Endothelial cell of umbilical vein (primary cell): ENCODE results near the gene CFLAR.

Experiments
- GATA2 ChIP-seq: IDR thresholded peaks from 2 replicates; pipeline ENCODE4 v1.7.0; 2011; ENCODE audit warnings: low read depth, mild to moderate bottlenecking, moderate library complexity, mixed read lengths, low read length; ENCODE audit not compliant: insufficient read length, insufficient read depth
- JUN ChIP-seq: IDR thresholded peaks from 2 replicates; pipeline ENCODE4 v1.6.1; 2011; ENCODE audit warnings: borderline replicate concordance, low read depth; ENCODE audit not compliant: insufficient read length, insufficient read depth
- POLR2A ChIP-seq: IDR thresholded peaks from 2 replicates; pipeline ENCODE4 v1.6.1; 2012; ENCODE audit warnings: low read depth, mild to moderate bottlenecking, control low read depth, low read length
- POLR2AphosphoS5 ChIP-seq: IDR thresholded peaks from 2 replicates; pipeline ENCODE4 v1.6.1; 2012; ENCODE audit warnings: low read depth, mild to moderate bottlenecking, control low read depth, low read length, moderate library complexity; ENCODE audit not compliant: insufficient read depth
- TF ChIP-seq, protein P1 (sequence below), 2 donors: IDR thresholded peaks; 1 replicate in 1 of 2; 2 replicates in 1 of 2; pipeline ENCODE4 v1.5.1; 2011; ENCODE audit warnings: low read length in 2 of 2, mild to moderate bottlenecking in 2 of 2, moderate library complexity in 2 of 2, control low read depth in 1 of 2, inconsistent platforms in 1 of 2, low read depth in 1 of 2; ENCODE audit not compliant: insufficient read depth in 1 of 2; ENCODE audit errors: extremely low read depth in 1 of 2
- TF ChIP-seq, protein P2 (sequence below): IDR thresholded peaks from 2 replicates; pipeline ENCODE4 v1.6.1; 2011; ENCODE audit not compliant: insufficient read depth, insufficient read length

DNA sequence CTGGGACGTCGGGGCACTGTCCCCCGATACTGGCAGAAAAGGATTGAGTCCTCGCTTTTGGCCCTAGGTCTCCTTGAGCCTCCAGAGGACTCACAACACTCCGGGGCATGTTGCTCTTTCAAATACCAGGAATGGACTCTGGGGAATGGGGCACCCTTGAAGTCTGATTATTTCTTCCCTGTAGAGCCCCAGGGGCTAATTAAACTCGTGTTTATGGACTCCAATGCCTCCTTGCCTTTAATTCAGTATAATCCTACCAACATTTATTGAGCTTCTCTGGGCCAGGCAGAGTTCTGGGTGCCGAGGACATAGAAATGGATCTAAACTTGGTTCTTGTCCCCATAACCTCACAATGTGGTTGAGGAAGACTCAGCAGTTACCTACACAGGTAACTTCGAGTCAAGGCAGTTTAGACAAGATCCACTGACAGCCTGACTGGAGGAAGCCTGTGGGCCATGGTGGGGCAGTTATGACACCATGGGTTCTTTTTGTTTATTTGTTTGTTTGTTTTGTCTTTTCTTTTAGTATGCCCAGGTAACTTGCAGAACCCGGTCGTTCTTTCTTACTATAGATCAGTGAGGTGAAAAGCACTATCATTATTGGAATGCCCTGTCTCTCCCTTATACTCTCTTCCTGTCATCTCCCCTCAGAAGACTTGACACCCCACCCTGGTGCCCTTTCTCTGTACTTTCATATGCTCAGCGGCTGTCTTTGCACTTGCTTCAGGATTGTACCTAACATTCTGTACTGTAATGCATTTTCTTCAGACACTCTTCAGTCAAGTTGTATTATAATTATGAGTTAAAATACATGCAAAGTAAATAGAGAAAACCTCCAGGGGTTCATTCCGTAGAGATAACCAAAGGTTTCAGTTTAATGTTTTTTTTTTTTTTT lies 3.2 kb downstream of the CFLAR start:
- TF ChIP-seq GATA2 = no peak
- TF ChIP-seq, protein P1, sequence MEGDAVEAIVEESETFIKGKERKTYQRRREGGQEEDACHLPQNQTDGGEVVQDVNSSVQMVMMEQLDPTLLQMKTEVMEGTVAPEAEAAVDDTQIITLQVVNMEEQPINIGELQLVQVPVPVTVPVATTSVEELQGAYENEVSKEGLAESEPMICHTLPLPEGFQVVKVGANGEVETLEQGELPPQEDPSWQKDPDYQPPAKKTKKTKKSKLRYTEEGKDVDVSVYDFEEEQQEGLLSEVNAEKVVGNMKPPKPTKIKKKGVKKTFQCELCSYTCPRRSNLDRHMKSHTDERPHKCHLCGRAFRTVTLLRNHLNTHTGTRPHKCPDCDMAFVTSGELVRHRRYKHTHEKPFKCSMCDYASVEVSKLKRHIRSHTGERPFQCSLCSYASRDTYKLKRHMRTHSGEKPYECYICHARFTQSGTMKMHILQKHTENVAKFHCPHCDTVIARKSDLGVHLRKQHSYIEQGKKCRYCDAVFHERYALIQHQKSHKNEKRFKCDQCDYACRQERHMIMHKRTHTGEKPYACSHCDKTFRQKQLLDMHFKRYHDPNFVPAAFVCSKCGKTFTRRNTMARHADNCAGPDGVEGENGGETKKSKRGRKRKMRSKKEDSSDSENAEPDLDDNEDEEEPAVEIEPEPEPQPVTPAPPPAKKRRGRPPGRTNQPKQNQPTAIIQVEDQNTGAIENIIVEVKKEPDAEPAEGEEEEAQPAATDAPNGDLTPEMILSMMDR (IDR thresholded peaks at IDR 0.05; ENCODE audit: extremely low read depth in 1 of 2, insufficient read depth in 1 of 2, low read depth in 1 of 2, low read length in 2 of 2) = no peak
- TF ChIP-seq, protein P2, sequence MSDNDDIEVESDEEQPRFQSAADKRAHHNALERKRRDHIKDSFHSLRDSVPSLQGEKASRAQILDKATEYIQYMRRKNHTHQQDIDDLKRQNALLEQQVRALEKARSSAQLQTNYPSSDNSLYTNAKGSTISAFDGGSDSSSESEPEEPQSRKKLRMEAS = no peak
- TF ChIP-seq POLR2AphosphoS5 = no peak
- TF ChIP-seq JUN = no peak
- no peak for TF ChIP-seq POLR2A
